Esophagus muscularis mucosa (tissue), 3 donors: Measurements from ENCODE around the gene NSD2.

Source experiments
- CTCF ChIP-seq, 3 experiments: fragments of 200-600 bp in 2 of 3; fragments of 450-650 bp in 1 of 3; sonication (generic) in 2 of 3; IDR thresholded peaks; one replicate each; pipeline ENCODE4 v1.5.1; 2017 to 2019; ENCODE audit warnings: antibody characterized with exemption in 3 of 3, mild to moderate bottlenecking in 2 of 3, moderate library complexity in 1 of 3
- POLR2A ChIP-seq: fragments of 450-650 bp; IDR thresholded peaks from one replicate; pipeline ENCODE4 v1.6.1; 2017; ENCODE audit warnings: antibody characterized with exemption, moderate library complexity, mild to moderate bottlenecking, low read depth

- TF ChIP-seq CTCF (IDR thresholded peaks at IDR 0.05) (no peak), POLR2A (no peak)
Measured at GRCh38 chr4:1887052-1887451, 15.9 kb downstream of the NSD2 start.
